ENCODE results near the gene IFFO2.

GRCh38 chr1:18974005-18974404, 17.5 kb upstream of the IFFO2 start:
- TF ChIP-seq POLR2A (IDR thresholded peaks at IDR 0.05) (no peak), CTCF (IDR thresholded peaks at IDR 0.05) (no peak)
